HG03135 (cell line): ENCODE measurements around the gene SLC12A8.
A peak's percentile ranks its signal among the peaks of the same experiment; 100 is the strongest.

Source experiments
- ATAC-seq: cut with Tn5 transposase; IDR thresholded peaks from one replicate; pipeline ENCODE4 v1.9.1; 2021; ENCODE audit warnings: mild to moderate bottlenecking, moderate library complexity; ENCODE audit not compliant: unreplicated experiment

Gene SLC12A8

GRCh38 chr3:125058529-125058928, 154.0 kb downstream of the SLC12A8 start:
- ATAC-seq = no peak

GRCh38 chr3:125057186-125057850, 155.2 kb downstream of the SLC12A8 start:
- ATAC-seq = no peak

GRCh38 chr3:125055913-125056745, 156.4 kb downstream of the SLC12A8 start, which contains the start of gene HEG1:
TSS of gene HEG1 (minus strand) at chr3:125055997. CDS start at chr3:125055890, 107 bp downstream.
- peak; percentile 45 for ATAC-seq

GRCh38 chr3:125055331-125055912, 157.1 kb downstream of the SLC12A8 start:
- peak; percentile 22 for ATAC-seq

DNA sequence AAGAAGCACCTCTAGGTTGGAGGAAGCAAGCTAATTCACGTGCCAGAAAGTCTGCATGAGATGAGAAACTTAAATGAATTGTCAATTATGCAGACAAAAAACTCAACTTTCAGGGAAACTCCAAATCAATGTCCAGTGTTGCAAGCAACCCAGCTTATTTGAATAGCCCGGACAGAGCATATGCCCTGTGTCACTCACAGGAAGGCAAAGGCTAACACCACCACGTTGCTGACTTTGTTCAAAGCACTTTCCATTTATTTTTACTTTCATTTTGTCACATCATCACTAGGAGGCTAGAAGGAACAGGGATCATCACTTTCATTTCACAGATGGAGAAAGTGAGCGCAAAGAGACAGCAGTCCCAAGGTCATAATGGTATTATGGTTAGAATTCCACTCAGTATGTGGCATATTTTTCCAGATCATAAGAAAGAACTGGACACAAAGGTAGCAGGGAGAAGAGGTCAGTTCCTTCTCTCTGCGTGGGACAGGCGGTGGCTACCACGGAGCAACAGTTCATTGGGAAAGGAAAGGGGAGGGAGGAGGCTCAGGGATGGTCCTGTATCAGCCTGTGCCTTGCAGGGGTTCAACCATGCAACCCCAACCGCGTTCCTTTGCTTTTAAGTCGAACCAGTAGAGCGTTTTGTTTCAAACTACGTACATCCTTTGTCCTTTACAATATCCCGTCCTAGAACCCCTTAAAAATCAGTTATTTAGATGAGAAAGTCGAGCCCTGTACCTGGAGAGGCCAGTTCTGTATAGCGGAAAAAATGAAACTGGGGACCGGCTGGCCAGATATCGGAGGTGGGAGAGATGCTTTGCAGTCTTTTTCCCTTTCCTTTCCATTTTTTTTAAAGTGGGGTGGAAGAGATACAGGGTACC, 157.9 kb downstream of the SLC12A8 start:
- ATAC-seq = no peak

DNA sequence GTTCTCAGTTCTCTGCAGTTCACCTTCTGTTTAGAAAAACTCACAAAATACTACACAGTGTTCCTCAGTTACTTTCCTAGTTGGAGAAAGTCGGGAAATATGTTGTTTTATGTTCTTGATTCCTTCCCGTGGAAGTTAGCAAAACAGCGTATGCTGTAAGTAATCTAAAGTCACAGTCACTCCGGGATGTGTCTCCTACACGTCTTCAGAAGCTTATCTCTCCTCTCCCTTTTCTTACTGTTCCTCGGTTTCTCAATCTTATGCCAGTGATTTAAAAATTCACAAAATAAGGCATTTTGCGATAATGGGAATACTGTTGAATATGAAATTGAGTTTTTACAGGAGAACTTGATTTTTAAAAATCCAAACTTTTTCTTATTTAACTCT, 158.5 kb downstream of the SLC12A8 start:
- no peak for ATAC-seq

DNA sequence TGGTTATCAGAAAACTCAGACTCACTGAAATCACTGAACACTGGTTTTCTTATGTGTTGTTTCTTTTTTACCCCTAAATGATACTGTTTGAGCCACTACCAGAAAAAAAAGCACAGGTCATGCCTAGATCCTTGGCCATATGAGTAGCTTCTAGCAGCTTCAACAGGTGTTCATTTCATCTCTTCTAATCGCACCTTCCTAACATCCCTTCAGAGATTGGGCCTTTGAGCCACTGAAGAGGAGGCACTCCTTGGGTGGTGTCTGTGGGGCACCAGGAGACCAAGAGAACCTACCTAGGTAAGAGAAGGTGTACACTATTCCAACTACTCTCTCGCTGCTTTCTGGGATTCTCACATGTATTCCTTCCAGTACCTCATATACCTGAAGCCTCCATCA, 159.2 kb downstream of the SLC12A8 start:
- no peak for ATAC-seq

GRCh38 chr3:125052624-125053303, 159.8 kb downstream of the SLC12A8 start:
- ATAC-seq = no peak

GRCh38 chr3:125051715-125052581, 160.6 kb downstream of the SLC12A8 start:
- ATAC-seq = no peak

- ATAC-seq = no peak
Measured at GRCh38 chr3:125051205-125051604, 161.3 kb downstream of the SLC12A8 start.

GRCh38 chr3:125050488-125051090, 162.0 kb downstream of the SLC12A8 start:
- no peak for ATAC-seq

DNA sequence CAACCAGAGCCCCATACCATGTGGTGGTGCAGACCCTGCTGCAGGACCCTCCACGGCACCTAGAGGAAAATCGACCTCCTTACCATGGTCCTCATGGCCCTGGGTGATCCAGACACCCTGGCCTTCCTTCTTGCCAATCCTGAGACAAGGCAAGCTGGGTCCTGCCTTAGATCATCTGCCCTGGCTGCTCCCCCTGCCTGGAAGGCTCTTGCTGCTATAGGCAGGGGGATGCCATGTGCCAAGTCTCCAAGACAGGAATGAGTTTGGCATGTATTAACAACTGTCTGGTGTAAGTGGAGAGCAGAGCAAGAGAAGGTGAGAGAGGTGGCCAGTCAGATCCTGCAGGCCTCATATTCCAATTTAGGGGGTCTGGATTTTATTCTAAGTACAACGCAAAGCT, 164.3 kb downstream of the SLC12A8 start:
- no peak for ATAC-seq

DNA sequence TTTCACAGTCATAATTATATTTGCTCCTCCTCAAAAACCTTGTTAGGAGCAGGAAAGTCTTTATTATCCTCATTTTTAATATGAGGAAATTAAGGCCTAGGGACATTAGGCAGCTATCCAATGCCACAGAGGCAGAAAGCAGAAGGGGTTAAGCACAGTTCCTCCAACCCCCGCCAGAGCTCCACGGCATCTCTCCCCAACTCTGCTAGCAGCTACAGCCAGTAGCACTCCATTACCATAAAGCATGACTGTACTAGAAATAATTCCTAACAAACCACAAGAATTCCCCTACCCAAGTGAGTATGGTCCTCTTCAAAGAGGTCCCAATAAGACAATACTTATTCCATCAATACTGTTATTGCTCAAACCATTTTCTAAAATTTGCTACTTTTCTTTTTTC, 166.6 kb downstream of the SLC12A8 start:
- ATAC-seq = no peak

DNA sequence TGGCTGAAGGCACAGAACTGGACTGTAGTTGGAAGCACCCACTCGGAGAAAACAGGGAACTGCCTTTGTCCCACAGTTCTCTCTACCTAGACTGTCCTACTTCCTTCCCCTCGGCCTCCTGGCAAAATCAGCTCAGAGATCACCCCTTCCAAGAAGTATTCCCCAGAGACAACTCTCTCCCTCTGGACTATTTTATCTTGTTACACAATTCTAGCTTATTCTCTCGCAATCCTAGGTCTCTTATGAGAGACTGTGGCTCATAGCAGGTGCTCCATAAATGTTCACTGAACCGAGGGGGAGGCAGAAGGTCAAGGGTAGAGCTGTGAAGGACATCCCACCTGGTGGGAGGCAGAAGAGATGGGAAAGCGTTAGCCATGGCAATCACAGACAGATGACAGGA, 167.4 kb downstream of the SLC12A8 start:
- no peak for ATAC-seq

GRCh38 chr3:125043599-125044151, 168.9 kb downstream of the SLC12A8 start:
- ATAC-seq = no peak

GRCh38 chr3:125042725-125043406, 169.7 kb downstream of the SLC12A8 start:
- ATAC-seq = no peak

GRCh38 chr3:125039131-125040100, 173.1 kb downstream of the SLC12A8 start:
- no peak for ATAC-seq
